ACC112 (cell line): Measurements from ENCODE around the gene PRKN.

Experiments used
- H2AFZ ChIP-seq: fragments of 200-600 bp; sonication (generic); one replicate; pipeline ENCODE4 v1.6.0; 2017; ENCODE audit warnings: antibody characterized with exemption, low read length; ENCODE audit not compliant: unreplicated experiment
- H3K27ac ChIP-seq: fragments of 200-600 bp; sonication (generic); 2 replicates; pipeline ENCODE4 v1.5.1; 2014; ENCODE audit warnings: low read depth, mild to moderate bottlenecking, antibody characterized with exemption, low read length, moderate library complexity
- H3K27me3 ChIP-seq: fragments of 200-600 bp; sonication (generic); 2 replicates; pipeline ENCODE4 v1.6.1; 2014; ENCODE audit warnings: mild to moderate bottlenecking, antibody characterized with exemption, low read length, moderate library complexity, mixed read lengths; ENCODE audit not compliant: insufficient read depth
- H3K36me3 ChIP-seq: fragments of 200-600 bp; sonication (generic); 2 replicates; pipeline ENCODE4 v1.6.1; 2016; ENCODE audit warnings: mild to moderate bottlenecking, antibody characterized with exemption, low read length, moderate library complexity, mixed read lengths; ENCODE audit not compliant: insufficient read depth
- H3K4me1 ChIP-seq: fragments of 200-600 bp; sonication (generic); one replicate; pipeline ENCODE4 v1.6.1; 2016; ENCODE audit warnings: low read length, mixed read lengths; ENCODE audit not compliant: insufficient read depth, unreplicated experiment, control insufficient read depth
- H3K4me3 ChIP-seq: fragments of 200-600 bp; sonication (generic); 2 replicates; pipeline ENCODE4 v1.5.1; 2014; ENCODE audit warnings: mild to moderate bottlenecking, low read depth, low read length
- H3K79me2 ChIP-seq: fragments of 200-600 bp; sonication (generic); one replicate; pipeline ENCODE4 v1.6.0; 2016; ENCODE audit warnings: low read length; ENCODE audit not compliant: control insufficient read depth, unreplicated experiment, insufficient read depth

The PRKN gene

GRCh38 chr6:162151021-162151665 is 576.4 kb downstream of the PRKN start:
- Histone ChIP-seq H2AFZ (no peak overlapping the region), H3K27ac (peak overlapping the region; percentile 67), H3K4me1 (no peaks in the 10 kb centered on the region), H3K27me3 (no peaks in the 10 kb centered on the region), H3K36me3 (no peaks in the 10 kb centered on the region), H3K4me3 (no peak overlapping the region), H3K79me2 (no peaks in the 10 kb centered on the region)

- Histone ChIP-seq H3K36me3 (no peaks in the 10 kb centered on the region), H3K27ac (peak overlapping the region; percentile 67), H3K79me2 (no peaks in the 10 kb centered on the region), H3K4me1 (no peaks in the 10 kb centered on the region), H2AFZ (no peak overlapping the region), H3K27me3 (no peaks in the 10 kb centered on the region), H3K4me3 (no peak overlapping the region)
These were observed 577.3 kb downstream of the PRKN start for GRCh38 chr6:162150295-162150694.

DNA sequence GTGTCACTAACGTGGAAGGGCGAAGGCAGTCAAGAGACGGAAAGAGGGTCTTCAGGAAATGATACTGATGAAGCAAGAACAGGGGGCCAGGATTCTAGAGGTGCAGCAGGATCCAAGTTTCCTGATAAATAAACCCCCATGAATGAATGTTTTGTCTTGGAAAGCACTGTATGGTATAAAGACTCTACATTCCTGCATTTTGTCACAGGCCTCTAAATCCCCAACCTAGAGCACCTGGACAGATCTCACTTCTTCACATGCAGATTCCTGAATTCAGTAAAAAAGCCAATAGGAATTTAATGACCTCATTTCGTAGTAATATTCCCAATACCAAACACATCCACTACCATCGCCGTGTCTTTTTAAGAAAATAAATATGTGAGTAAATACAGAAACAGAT is 577.8 kb downstream of the PRKN start:
- no peak overlapping the region for H2AFZ ChIP-seq
- no peaks in the 10 kb centered on the region for H3K4me1 ChIP-seq
- H3K4me3 ChIP-seq = no peak overlapping the region
- H3K36me3 ChIP-seq = no peaks in the 10 kb centered on the region
- H3K27ac ChIP-seq = no peak overlapping the region
- H3K79me2 ChIP-seq = no peaks in the 10 kb centered on the region
- H3K27me3 ChIP-seq = no peaks in the 10 kb centered on the region

DNA sequence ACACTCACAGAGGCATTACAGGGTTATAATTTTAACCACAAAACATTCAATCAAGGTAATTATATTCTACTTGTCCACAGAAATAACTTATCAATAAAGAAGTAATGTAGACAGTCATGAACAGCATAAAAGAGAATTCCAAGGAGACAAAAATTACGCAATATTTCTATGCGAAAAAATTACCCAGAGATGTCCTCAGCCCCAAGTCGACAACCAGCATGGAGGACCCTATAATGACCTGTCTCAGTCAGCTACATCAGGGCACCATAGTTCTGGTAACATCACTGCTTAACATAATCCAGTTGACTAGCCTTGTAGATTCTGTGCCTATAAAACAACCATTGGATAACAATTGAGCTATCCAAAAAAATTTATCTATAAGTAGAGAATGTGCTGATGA is 579.8 kb downstream of the PRKN start:
- Histone ChIP-seq H3K27me3 (no peaks in the 10 kb centered on the region), H3K27ac (no peak overlapping the region), H3K79me2 (no peaks in the 10 kb centered on the region), H3K4me1 (no peaks in the 10 kb centered on the region), H3K36me3 (no peaks in the 10 kb centered on the region), H2AFZ (no peak overlapping the region), H3K4me3 (no peak overlapping the region)

GRCh38 chr6:162147281-162147680 is 580.3 kb downstream of the PRKN start:
- no peaks in the 10 kb centered on the region for H3K36me3 ChIP-seq
- H3K27me3 ChIP-seq = no peaks in the 10 kb centered on the region
- H3K27ac ChIP-seq = no peak overlapping the region
- H3K79me2 ChIP-seq = no peaks in the 10 kb centered on the region
- no peak overlapping the region for H2AFZ ChIP-seq
- no peaks in the 10 kb centered on the region for H3K4me1 ChIP-seq
- no peak overlapping the region for H3K4me3 ChIP-seq

- Histone ChIP-seq H3K79me2 (no peaks in the 10 kb centered on the region), H3K4me1 (no peaks in the 10 kb centered on the region), H2AFZ (no peak overlapping the region), H3K4me3 (no peak overlapping the region), H3K36me3 (no peaks in the 10 kb centered on the region), H3K27ac (no peak overlapping the region), H3K27me3 (no peaks in the 10 kb centered on the region)
These were observed 587.2 kb downstream of the PRKN start for GRCh38 chr6:162140251-162140852.

- H3K4me1 ChIP-seq = no peaks in the 10 kb centered on the region
- H2AFZ ChIP-seq = no peak overlapping the region
- no peak overlapping the region for H3K4me3 ChIP-seq
- H3K27ac ChIP-seq = no peak overlapping the region
- H3K36me3 ChIP-seq = no peaks in the 10 kb centered on the region
- H3K27me3 ChIP-seq = no peaks in the 10 kb centered on the region
- no peaks in the 10 kb centered on the region for H3K79me2 ChIP-seq
These were observed 601.9 kb downstream of the PRKN start for GRCh38 chr6:162125659-162126058.

- Histone ChIP-seq H3K27ac (no peak overlapping the region), H2AFZ (no peak overlapping the region), H3K79me2 (no peaks in the 10 kb centered on the region), H3K4me1 (no peaks in the 10 kb centered on the region), H3K4me3 (no peak overlapping the region), H3K36me3 (no peaks in the 10 kb centered on the region), H3K27me3 (no peaks in the 10 kb centered on the region)
These were observed 602.7 kb downstream of the PRKN start for GRCh38 chr6:162124710-162125435.

GRCh38 chr6:162123797-162124196 is 603.8 kb downstream of the PRKN start:
- H2AFZ ChIP-seq = no peak overlapping the region
- no peak overlapping the region for H3K27ac ChIP-seq
- no peak overlapping the region for H3K4me3 ChIP-seq

GRCh38 chr6:162119341-162119740 is 608.2 kb downstream of the PRKN start:
- Histone ChIP-seq H3K36me3 (no peaks in the 10 kb centered on the region), H3K4me1 (no peaks in the 10 kb centered on the region), H3K79me2 (no peaks in the 10 kb centered on the region), H3K4me3 (no peak overlapping the region), H3K27ac (no peak overlapping the region), H3K27me3 (no peaks in the 10 kb centered on the region), H2AFZ (no peak overlapping the region)

More at GRCh38 chr6:162123797-162124196, 603.8 kb downstream of the PRKN start:
- no peaks in the 10 kb centered on the region for H3K27me3 ChIP-seq
- no peaks in the 10 kb centered on the region for H3K4me1 ChIP-seq
- H3K36me3 ChIP-seq = no peaks in the 10 kb centered on the region
- H3K79me2 ChIP-seq = no peaks in the 10 kb centered on the region

DNA sequence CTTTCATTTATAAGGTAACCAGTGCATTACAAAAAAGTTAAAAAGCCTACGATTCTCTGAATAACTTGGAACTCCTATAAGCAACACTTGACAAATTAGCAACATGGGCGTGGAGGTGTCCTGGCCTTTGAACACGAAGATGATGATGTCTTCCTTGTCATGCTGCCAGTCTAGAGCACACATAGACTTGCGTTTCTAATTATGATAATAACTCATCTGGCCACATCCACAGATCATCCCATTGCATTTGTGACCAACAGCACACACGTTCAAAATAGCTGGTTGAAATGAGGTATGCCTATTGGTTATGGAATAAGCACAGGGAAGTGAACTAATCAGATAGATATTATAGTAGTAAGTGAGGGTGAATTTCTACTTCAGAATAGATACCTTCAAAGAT is 608.9 kb downstream of the PRKN start:
- H3K4me3 ChIP-seq = no peak overlapping the region
- no peak overlapping the region for H3K27ac ChIP-seq
- H2AFZ ChIP-seq = no peak overlapping the region

More for the DNA sequence above, 608.9 kb downstream of the PRKN start:
- no peaks in the 10 kb centered on the region for H3K79me2 ChIP-seq
- no peaks in the 10 kb centered on the region for H3K36me3 ChIP-seq
- H3K4me1 ChIP-seq = no peaks in the 10 kb centered on the region
- no peaks in the 10 kb centered on the region for H3K27me3 ChIP-seq
